ENCODE data around the gene ALOX15.
"Not testable (repeated sequence)": the region's sequence is repeated elsewhere in the genome, so short reads cannot be mapped to it uniquely, and the experiment has no call there.

Gene ALOX15, protein sequence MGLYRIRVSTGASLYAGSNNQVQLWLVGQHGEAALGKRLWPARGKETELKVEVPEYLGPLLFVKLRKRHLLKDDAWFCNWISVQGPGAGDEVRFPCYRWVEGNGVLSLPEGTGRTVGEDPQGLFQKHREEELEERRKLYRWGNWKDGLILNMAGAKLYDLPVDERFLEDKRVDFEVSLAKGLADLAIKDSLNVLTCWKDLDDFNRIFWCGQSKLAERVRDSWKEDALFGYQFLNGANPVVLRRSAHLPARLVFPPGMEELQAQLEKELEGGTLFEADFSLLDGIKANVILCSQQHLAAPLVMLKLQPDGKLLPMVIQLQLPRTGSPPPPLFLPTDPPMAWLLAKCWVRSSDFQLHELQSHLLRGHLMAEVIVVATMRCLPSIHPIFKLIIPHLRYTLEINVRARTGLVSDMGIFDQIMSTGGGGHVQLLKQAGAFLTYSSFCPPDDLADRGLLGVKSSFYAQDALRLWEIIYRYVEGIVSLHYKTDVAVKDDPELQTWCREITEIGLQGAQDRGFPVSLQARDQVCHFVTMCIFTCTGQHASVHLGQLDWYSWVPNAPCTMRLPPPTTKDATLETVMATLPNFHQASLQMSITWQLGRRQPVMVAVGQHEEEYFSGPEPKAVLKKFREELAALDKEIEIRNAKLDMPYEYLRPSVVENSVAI

DNA sequence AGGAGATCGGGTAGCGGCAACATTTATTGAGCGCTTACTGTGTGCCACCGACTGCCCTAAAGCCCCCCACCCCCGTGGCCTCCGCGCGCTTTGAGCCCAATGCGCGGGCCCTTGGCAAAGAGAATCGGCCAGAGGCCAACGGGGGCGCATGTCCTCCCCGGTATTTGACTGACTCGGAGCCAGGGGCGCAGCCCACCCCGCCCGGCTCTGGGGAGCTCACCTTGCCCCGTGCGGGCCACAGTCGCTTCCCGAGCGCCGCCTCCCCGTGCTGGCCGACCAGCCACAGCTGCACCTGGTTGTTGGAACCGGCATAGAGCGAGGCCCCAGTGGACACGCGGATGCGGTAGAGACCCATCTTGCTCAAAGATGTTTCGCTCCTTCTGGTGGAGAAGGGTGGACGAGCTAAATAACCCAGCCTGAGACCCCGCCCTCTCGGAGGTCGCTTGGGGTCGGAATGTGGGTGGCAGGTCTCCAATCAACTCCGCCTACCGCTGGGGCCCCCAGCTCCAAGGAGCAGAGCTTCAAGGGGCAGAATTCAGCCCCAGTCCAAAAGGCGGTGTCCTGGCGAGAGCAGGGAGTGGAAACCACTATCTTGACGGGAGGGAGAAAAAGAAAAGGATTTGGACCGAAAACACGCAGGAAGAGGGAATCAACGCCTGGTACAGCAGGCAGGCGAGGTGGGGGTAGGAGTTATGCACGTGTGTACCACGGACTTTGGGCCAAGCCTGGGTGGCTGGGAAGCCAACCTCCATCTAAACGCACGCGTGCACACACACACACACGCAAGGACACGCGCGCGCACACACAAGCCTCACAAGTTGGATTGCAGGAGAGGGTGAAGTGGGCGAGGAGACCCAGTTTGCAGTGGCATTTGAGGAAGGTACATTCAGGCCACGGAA is at the start of gene ALOX15:
ALOX15 (minus strand) TSS at position 382 of the 899 bp plus-strand sequence; CDS start at position 355, 27 bp downstream.
- peak; percentile 22 for DNase-seq (ENCODE audit: low read depth)

DNA sequence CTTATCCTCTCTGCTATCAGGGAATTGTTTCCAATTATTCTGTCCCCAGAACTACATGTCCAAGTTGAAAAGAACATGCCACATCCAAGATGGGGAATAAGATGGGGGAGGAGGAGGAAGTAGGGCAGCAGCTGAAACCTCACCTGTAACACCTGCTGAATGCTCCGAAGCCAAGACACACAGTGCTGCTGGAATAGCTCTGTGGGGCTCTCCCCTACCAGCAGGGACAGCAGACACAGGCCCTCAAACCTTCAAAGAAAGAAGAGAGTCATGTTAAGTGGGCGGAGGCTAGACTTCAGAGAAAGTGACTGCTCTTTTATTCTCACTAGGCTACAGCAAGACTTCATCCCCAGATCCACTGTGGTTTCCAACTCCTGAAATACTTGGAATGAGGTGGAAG is 49.3 kb upstream of the ALOX15 start:
- DNase-seq (ENCODE audit: low read depth): no peak

DNA sequence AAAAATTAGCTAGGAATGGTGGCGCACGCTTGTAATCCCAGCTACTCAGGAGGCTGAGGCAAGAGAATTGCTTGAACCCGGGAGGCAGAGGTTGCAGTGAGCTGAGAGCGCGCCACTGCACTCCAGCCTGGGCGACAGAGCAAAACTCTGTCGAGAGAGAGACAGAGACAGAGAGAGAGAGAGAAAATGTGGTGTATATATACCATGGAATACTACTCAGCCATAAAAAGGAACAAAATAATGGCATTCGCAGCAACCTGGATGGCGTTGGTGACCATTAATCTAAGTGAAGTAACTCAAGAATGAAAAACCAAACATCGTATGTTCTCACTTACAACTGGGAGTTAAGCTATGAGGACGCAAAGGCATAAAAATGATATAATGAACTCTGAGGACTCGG is 48.4 kb upstream of the ALOX15 start:
- DNase-seq (ENCODE audit: low read depth): not testable (repeated sequence)

DNA sequence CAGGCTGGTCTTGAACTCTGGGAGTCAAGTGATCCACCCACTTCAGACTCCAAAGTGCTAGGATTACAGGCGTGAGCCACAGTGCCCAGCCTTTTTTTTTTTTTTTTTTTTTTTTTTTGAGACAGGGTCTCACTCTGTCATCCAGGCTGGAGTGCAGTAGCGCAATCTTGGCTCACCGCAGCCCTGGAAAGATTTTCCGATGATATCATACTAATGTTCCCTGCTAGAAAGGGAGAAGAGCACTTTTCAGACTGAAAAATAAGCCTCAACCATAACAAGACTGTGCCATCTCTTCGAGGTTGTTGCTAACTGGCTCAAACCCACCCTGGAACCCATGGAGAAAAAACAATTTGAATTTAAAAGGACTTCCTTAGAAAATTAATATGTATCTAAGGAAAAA is 42.3 kb upstream of the ALOX15 start:
- peak; percentile 82 for DNase-seq (ENCODE audit: low read depth)

DNA sequence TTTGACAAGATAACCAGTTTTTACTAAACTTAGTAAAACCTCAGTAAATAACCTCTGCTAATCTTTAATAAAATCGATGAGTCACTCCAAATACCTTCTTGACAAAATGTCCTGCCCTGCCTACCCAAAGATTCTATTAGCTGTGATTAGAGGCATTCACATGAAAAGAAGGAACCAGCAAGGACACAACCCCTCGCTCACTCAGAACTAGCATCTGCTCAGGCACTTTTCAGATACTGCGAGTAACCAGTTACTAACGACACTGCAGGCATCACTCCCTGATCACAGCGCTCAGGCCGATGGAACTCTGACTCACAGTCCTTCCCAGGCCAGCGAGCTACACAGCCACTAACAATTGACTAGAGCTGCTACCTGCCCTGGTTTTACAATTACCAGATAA is 38.2 kb upstream of the ALOX15 start:
- peak; percentile 55 for DNase-seq (ENCODE audit: low read depth)

DNA sequence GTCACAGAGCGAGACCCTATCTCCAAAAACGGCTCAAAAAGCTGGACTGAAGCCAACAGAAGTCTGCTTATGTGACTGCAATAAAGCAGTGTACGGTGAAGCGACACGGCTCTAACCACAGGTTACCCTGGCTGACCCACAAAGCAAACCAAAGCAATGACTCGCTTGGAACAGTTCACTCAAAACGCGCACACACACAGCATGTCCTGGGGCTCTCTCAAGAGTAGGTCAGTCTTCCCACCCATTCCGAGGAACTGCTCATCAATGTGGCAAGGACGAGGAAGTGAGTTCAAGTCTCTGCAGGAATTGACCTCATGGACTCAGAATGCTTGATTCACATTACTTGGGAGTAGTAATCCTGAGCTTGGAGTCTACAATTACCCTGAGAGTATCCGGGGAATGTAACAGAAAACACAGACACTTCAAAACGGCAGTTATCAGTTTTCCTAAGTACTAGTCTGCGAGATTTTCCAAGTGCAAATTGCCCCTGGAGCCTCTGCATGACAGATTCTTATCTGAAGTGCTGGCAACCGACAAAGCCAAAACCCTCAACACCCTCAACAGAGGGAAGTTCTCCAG is 37.1 kb upstream of the ALOX15 start:
- peak; percentile 82 for DNase-seq (ENCODE audit: low read depth)

DNA sequence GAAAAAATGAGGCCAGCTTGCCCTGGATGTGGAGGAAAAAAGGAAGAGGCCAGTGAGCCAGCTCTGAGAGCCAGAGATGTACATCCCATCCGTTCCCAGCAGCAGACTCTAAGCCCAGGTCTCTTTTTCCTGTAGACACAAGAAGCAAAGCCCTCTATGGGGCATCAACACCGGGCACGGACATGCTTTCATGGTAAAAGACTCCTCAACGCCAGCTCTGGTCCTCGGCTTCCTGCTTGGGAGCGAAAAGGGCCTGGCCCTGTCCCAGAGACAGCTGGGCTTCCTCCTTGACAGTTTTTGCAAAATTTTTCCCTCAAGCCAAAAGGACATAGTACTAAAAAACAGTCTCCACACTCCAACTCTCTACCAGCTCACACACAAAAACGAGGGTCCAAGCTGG is 35.3 kb upstream of the ALOX15 start:
- DNase-seq (ENCODE audit: low read depth): no peak

DNA sequence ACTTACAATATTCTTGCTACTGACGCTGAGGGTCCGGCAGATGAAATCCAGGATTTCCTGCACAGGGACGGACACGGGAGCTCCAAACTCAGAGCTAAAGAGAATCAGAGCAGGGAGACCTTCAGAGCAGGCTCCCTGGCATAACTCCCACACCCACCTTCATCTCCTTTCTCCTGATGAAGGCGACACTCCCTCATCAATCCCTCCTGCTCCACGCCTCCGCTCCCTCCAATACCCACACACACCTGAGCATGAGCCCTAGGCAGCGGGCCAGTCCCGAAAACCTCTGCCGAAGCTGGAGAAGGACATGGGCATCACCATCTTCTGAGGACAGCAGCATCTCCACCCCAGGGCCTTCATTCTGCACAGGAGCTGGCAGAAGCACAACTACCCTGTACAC is 34.3 kb upstream of the ALOX15 start:
- no peak for DNase-seq (ENCODE audit: low read depth)

DNA sequence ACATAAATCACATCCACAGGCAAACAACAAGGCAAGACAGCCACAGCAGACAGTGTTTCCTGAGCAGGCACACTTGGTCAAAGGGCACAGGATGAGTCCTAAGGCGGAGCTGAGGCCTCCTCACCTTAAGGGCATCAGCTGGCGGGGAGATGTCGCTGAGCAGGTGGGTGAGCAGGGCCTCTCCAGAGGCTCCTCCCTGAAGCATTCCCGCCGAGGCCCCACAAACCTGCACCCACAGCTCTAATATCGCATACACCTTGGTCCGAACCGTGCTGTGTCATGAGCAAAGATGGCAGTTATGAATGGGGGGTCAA is 33.2 kb upstream of the ALOX15 start:
- DNase-seq (ENCODE audit: low read depth): no peak

DNA sequence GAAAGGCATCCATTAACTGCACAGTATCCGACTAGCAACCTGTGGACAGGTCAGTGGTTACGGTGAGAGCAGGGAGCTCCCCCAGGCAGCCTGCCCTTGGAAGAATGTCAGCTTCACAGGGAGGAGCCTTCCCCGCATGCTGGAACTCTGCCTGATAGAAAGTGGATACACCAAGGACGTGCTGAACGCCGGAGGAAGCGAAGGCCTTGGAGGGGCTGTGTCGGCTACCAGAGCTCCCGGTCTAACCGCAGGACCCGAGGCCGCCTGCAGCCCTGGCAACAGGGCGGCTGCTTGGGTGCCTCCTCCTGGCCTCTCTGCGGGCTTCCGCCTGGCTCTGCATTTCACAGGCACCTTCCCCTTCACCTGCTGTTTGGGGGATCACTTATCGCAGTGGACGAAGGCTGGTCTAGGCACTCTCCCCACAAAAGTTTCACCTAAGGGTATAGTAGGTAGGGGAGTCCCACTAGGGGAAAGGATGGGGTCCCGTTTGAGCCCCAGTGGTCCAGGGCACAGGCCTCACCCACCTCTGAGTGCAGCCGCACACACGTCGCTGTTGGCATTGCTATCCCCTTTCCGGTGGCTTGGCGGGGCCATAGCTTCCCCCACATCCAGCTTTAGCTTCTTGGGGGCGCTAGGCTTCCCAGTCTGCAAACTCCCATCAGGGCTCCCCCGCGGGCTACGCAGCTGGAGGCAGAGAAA is 32.7 kb upstream of the ALOX15 start:
- DNase-seq (ENCODE audit: low read depth): no peak

DNA sequence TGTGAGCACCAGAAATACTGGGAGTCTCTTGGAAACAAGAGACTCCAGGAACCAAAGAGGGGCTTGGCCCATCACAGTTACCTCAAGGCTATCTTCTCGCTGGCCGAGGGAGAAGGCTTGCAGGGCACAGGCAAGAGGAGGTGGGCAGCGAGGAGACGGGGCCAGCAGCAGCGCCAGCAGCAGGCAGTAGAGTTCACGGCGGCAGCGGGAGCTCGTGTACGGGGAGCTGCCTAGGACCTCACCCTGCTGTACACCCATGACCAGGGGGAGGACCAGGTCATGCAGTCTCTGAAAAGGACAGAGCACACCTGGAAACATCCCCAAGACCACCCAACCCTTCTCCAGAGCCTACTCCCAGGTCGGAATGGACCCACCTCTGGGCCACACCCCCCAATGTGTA is 31.7 kb upstream of the ALOX15 start:
- DNase-seq (ENCODE audit: low read depth): no peak

DNA sequence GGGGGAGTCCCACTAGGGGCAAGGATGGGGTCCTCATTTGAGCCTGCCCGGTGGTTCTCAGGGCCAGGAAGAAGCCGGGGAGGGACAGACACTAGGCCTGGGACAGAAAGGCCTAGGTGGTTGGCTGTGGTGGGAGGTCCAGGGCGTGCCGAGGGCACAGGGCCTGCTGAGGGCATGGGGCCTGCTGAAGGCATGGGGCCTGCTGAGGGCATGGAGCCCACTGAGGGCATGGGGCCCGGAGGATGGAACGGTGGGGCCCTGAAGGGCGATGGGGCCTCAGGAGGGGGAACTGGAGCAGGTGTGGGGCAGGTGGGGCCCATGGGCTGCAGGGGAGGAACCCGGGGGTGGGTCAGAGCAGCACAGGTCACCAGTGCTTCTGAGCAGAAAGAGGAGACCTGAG is 31.3 kb upstream of the ALOX15 start:
- DNase-seq (ENCODE audit: low read depth): no peak

DNA sequence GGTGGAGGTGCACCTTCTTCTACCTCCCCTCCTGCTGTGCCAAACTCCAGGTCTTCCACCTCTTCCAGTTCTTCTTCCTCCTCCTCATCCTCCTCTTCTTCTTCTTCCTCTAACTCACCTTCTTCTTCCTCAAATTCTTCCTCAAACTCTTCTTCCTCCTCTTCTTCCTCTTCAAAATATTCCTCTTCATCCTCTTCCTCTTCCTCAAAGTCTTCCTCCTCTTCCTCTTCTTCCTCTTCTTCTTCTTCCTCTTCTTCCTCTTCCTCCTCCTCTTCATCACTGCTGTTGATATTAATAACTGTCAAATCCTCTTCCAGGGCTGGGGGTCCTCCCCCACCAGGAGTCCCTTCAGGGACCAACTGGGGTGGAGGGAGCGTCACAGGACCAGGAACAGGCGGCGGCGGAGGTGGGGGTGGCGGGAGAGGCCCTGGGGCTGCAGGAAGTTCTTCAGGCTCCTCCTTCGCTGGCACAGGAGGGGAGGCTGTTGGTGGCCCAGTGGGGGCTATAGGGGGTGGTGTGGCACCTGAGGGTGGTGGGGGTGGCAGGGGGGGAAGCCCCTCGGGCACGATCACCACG is 30.7 kb upstream of the ALOX15 start:
- DNase-seq (ENCODE audit: low read depth): no peak

DNA sequence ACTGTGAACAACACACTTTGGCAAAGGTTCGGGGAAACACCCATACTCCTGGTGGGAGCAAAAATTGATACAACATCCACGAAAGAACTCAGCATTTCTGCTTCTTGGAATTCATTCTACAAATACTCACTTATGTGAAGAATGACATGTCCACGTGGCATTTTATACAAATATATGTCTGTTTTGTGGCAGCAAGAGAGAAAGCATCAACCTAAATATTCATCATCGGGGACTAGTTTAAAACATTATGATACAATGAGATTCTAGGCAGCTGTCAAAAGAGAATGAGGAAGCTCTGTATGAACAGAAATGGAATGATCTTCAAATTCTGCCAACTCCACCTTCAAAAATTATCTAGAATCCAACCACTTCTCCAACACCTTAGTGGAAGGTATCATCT is 25.7 kb upstream of the ALOX15 start:
- DNase-seq (ENCODE audit: low read depth): no peak

DNA sequence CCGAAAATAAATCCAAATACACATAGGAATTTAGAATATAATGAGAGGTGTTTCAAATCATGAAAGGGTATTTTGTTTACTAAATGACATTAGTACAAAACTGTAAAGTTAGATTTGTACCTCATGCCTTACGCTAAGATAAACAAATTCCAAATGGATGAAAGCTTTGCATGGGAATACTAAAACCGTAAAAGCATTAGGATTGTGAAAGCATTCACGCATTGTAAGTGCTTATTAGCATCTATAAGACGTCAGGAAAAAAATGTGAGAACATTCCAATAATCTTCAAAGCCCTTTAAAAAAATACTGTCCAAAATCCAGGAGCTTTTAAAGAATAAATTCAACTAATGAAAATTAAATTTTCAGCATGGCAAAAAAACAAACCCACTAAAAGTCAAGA is 24.8 kb upstream of the ALOX15 start:
- peak; percentile 47 for DNase-seq (ENCODE audit: low read depth)

DNA sequence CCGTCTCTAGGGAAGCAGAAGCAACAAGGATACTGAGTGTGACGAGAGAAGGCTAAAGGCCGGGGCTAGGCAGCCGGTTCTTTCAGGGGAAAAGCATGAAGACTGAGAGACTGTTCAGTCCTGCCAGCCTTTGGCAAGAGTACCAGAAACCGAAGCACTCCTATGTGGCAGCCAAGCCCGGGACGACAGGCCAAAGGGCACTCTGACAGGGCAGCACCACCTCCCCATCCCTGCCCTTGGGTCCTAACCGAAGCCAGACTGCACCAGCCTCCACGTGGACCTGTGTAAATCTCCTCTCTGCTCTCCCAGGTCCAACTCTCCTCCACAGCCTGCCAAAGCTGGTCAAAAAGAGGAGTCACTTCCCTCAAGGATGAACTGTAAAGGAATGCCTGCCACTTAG is 23.5 kb upstream of the ALOX15 start:
- DNase-seq (ENCODE audit: low read depth): no peak

DNA sequence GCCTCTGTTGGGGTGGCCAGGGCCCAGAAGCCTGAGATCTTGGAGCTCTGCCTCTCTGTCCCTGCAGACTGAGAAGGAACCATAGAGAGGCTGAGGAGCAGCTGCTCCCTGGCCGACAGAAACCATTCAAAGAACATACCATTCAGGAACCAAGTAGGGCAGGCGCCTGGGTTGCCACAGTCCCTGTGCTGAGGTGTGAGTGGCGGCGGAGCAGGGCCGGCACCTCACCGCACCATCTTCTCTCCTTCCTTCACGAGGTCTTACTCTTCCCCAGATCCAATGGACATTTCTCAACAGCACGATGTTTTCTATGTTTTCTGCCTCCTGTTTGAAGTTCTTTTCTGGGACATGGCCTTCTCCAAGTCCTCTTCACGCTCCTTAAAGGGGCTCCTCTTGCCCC is 22.8 kb upstream of the ALOX15 start:
- no peak for DNase-seq (ENCODE audit: low read depth)

DNA sequence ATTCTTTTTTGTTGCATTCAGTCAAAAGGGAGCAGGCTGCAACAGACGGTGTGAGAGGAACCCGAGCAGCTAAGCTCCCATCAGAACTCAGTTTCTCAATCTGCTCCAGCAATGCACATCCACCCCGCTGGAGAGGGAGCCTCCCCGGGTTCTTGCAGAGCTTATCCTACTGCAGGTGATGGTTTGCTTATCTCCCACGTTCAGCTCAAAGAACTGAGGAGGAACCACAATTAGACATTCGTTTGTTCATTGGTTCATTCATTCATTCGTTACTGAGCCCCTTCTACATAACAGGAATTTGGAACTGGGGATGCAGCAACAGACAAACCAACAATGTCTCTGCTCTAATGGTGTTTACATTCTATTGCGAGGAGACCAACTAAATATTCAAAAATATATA is 22.2 kb upstream of the ALOX15 start:
- no peak for DNase-seq (ENCODE audit: low read depth)

DNA sequence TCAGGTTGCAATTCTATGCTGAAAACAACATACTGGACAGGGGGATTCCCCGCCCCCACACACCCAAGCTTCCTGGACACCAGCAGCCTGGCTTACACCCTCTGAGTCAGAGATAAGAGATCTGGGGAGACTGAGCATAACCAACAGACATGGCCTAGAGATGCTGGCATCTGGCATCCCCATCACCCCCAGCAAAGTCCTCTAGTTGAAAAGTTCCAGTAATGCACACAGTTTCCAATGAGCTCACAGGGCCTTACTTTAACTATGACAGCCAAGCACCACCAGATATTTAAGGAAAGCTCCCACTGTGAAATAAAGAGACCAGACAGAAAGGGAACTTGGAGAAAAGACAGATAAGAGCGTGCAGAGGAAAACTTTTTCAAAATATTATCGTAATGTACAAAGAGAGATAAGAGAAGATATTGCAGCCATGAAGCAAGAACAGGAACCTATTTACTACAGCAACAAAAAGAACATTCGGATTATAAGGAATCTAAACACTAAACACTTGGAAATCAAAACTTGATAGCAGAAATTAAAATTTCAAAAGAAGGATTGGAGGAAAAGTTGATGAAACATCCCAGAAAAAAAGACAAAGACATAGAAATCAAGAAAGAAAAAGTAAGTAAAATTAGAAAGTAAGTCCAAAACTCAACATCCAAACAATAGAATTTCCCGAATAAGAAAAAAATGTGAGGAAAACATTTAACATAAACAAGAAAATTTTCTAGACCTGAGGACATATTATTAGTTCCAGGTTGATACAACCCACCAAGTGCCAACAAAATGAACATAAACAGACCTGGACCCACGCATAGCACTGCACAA is 17.2 kb upstream of the ALOX15 start:
- peak; percentile 99 for DNase-seq (ENCODE audit: low read depth)

DNA sequence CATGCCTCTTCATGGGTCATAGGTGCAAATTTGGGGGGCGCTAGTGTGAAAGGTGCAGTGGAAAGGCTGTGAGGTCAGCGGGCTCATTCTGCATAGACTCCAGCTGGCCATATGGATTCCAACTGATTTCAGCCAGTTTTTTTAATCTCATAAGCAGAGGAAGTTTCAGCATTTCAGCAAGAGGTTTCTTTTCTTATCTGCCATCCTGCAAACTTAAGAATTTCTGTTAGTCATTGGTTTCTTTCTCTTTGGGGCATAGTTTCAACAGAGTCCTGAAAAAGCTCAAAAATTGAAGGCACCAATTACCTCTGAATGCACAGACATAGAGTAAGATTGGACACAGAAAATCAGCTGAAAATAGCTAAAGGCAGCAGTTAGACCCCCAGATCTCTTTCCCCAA is 16.2 kb upstream of the ALOX15 start:
- DNase-seq (ENCODE audit: low read depth): peak; percentile 87

DNA sequence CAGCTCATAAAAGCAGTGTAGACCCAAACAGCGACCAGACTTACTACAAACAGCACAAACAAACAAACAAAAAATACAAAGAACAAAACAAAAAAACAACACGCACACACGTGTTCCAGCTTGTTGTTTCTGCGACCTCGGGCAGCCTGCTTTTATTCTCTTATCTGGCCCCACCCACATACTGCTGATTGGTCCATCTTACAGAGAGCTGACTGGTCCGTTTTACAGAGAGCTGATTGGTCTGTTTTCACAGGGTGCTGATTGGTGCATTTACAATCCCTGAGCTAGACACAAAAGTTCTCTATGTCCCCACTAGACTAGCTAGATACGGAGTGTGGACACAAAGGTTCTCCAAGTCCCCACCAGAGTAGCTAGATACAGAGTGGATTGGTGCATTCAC is 14.5 kb upstream of the ALOX15 start:
- DNase-seq (ENCODE audit: low read depth): not testable (repeated sequence)

Data from amniotic epithelial cell (primary cell).